IPS-20b (cell line): ENCODE results near the gene CNN1.
"Not testable (repeated sequence)": the region's sequence is repeated elsewhere in the genome, so short reads cannot be mapped to it uniquely, and the experiment has no call there.

Experiments used
- H3K27ac ChIP-seq: one replicate; pipeline ENCODE4 v1.5.1; 2013; ENCODE audit warnings: low read length
- H3K27me3 ChIP-seq: 2 replicates; pipeline ENCODE4 v1.6.1; 2013; ENCODE audit warnings: mild to moderate bottlenecking, low read length, inconsistent platforms; ENCODE audit not compliant: insufficient read depth
- H3K36me3 ChIP-seq: 2 replicates; pipeline ENCODE4 v1.6.1; 2013; ENCODE audit warnings: low read depth, mild to moderate bottlenecking, inconsistent platforms, low read length, moderate library complexity; ENCODE audit not compliant: insufficient read depth
- H3K4me1 ChIP-seq: 2 replicates; pipeline ENCODE4 v1.6.1; 2013; ENCODE audit warnings: mild to moderate bottlenecking, control low read depth, inconsistent platforms, low read length, moderate library complexity; ENCODE audit not compliant: insufficient read depth
- H3K4me3 ChIP-seq: 2 replicates; pipeline ENCODE4 v1.5.1; 2013; ENCODE audit warnings: mild to moderate bottlenecking, low read length, inconsistent platforms
- H3K9ac ChIP-seq: 2 replicates; pipeline ENCODE4 v1.6.1; 2013; ENCODE audit warnings: low read depth, mild to moderate bottlenecking, inconsistent platforms, low read length, moderate library complexity
- H3K9me3 ChIP-seq: 2 replicates; pipeline ENCODE4 v1.6.1; 2013; ENCODE audit warnings: mild to moderate bottlenecking, low read depth, low read length, inconsistent platforms; ENCODE audit not compliant: insufficient read depth

CNN1 gene

DNA sequence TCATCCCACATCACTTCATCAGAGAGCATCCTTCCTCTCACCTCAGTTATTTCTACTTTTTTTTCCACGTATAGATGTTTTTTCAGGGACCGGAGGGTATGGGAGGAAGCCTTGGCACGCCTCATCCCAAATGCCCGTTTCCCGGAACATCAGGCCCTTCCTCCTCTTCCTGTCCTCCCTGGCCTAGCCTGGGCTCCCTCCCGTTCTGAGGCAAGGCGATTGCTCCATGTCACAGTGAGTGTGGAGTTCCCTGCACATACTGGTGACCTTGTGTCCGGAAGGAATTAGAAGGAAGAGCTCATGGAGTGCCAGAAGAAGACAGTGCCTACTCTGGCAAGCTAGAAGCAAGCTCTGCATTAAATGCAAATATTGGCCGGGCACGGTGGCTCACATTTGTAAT lies 57.5 kb downstream of the CNN1 start:
- H3K4me1 ChIP-seq: 0 out of 2 replicates have a peak, but pooled peaks cover 3% of the 10 kb centered on the region
- no peak overlapping the region for H3K4me3 ChIP-seq

DNA sequence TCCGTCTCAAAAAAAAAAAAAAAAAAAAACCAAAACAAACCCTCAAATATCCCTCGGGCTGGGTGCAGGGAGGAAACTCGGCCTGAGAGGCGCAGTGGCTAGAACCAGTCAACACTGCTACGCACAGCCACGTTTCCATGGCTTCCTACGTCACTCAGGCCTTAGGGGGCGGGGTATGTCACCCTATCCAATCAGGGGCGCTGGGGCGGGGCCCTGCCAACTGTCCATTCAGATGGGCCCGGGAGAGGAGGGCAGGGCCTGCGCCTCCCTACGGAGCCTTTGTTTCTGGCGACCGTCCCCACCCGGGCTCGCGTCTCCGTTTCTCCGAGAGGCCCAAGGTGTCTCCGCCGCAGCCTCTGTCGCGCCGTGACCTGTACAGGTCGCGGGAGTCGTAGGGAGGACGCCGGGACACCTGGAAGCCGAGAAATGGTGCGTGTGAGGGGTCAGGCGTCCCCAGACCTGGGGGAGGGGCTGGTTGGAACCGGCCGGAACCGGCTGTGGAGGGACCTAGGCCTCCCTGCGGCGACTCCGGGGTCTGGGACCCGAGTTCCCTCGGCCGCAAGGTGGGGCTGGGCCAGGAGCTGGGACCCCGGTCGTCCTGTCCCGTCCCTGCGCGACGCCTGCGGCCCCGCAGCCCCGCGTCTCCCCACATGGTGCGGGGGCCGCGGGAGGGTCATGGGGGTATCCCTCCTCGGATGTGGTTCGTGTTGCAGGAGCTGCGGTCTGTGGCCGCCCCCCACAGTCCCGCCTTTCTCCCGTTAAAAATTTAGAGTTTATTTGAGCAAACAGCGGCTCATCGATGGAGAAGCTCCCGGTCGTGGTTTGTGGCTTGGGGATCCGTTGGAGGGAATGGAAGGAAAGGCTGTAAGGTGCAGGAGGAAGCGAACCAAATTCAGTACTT lies 58.8 kb downstream of the CNN1 start, which contains the start of gene ZNF627:
Gene ZNF627 (plus strand): TSS at position 282 of the 901 bp plus-strand sequence. CDS start 145 bp downstream, at position 427.
- H3K27me3 ChIP-seq: no peaks in the 10 kb centered on the region
- peak within 1 kb of the TSS; percentile 99 for H3K4me3 ChIP-seq
- H3K9me3 ChIP-seq: no peaks in the 10 kb centered on the region
- H3K9ac ChIP-seq: peak within 1 kb of the TSS; percentile 96
- H3K4me1 ChIP-seq: peaks cover 8% of the 10 kb centered on the region; the same call in 1 of the 2 replicates
- H3K27ac ChIP-seq: peak within 1 kb of the TSS; percentile 92
- H3K36me3 ChIP-seq: peaks cover 8% of the 10 kb centered on the region

More for the DNA sequence above, 57.5 kb downstream of the CNN1 start:
- Histone ChIP-seq H3K9ac (no peak overlapping the region), H3K9me3 (no peaks in the 10 kb centered on the region), H3K27ac (no peak overlapping the region), H3K27me3 (no peaks in the 10 kb centered on the region), H3K36me3 (peaks cover 7% of the 10 kb centered on the region)

DNA sequence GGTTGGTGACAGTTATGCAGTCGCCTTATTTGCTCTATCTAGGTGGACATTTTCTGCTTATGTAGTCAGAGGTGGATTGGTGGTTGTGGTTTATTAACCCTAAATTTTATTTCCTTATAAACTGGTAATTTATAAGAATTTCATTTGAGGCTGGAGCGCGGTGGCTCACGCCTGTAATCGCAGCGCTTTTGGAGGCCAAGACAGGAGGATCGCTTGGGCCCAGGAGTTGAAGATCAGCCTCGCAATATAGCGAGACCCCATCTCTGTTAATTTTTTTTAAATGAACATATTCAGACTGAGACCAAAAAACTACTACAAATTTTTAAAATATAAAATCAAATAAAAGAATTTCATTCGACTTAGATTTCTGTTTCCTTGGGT lies 59.4 kb downstream of the CNN1 start:
- peak overlapping the region; percentile 92 for H3K27ac ChIP-seq
- peak overlapping the region; percentile 96 for H3K9ac ChIP-seq
- no peaks in the 10 kb centered on the region for H3K27me3 ChIP-seq
- H3K36me3 ChIP-seq: peaks cover 13% of the 10 kb centered on the region
- H3K4me1 ChIP-seq: peaks cover 9% of the 10 kb centered on the region; the same call in 1 of the 2 replicates
- peak overlapping the region; percentile 99 for H3K4me3 ChIP-seq
- no peaks in the 10 kb centered on the region for H3K9me3 ChIP-seq

DNA sequence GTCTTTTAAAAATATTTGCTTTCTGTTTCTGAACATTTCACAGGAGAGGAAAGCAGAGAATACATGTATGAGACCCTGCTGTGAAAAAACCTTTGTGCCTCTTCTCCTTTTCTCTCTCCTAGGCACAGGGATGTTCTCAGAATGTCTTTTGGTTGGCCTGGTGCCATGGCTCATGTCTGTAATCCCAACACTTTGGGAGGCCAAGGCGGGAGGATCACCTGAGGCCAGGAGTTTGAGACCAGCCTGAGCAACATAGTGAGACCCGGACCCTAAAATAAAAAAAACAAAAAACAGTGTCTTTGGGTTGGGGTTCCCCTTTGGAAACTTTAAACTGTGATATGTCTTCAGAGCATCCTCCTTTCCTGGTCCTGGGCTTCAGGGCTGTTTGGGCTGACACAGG lies 60.1 kb downstream of the CNN1 start:
- Histone ChIP-seq H3K27me3 (no peaks in the 10 kb centered on the region), H3K9me3 (no peaks in the 10 kb centered on the region; the same call in 1 of the 2 replicates), H3K4me1 (peaks cover 9% of the 10 kb centered on the region; the same call in 1 of the 2 replicates), H3K27ac (no peak overlapping the region), H3K36me3 (peaks cover 20% of the 10 kb centered on the region), H3K9ac (no peak overlapping the region; the same call in 1 of the 2 replicates), H3K4me3 (peak overlapping the region; percentile 99)

DNA sequence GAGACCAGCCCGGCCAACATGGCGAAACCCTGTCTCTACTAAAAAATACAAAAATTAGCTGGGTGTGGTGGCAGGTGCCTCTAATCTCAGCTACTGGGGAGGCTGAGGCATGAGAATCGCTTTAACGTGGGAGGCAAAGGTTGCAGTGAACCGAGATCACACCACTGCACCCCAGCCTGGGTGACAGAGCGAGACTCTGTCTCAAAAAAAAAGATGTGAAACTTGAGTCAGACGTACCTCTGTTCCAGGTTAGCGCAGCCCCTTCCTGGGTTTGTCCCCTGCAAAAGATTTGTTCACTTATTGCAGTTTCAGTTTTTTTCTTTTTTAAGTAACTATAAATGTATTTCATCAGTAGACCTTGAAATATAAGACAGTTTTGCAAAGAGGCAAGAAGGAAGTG lies 61.1 kb downstream of the CNN1 start:
- H3K36me3 ChIP-seq: peaks cover 29% of the 10 kb centered on the region
- not testable (repeated sequence) for H3K4me1 ChIP-seq, H3K27me3 ChIP-seq, H3K9ac ChIP-seq, H3K9me3 ChIP-seq, H3K4me3 ChIP-seq, H3K27ac ChIP-seq
